GM18511 (cell line): ENCODE measurements around the gene HDDC3.
"Not testable (repeated sequence)": the region's sequence is repeated elsewhere in the genome, so short reads cannot be mapped to it uniquely, and the experiment has no call there.

Experiments used
- ATAC-seq: cut with Tn5 transposase; IDR thresholded peaks from one replicate; pipeline ENCODE4 v1.9.1; 2021; ENCODE audit warnings: mild to moderate bottlenecking, moderate library complexity; ENCODE audit not compliant: unreplicated experiment

Gene HDDC3

GRCh38 chr15:90930861-90931574 is 1.3 kb downstream of the HDDC3 start:
- ATAC-seq = no peak

DNA sequence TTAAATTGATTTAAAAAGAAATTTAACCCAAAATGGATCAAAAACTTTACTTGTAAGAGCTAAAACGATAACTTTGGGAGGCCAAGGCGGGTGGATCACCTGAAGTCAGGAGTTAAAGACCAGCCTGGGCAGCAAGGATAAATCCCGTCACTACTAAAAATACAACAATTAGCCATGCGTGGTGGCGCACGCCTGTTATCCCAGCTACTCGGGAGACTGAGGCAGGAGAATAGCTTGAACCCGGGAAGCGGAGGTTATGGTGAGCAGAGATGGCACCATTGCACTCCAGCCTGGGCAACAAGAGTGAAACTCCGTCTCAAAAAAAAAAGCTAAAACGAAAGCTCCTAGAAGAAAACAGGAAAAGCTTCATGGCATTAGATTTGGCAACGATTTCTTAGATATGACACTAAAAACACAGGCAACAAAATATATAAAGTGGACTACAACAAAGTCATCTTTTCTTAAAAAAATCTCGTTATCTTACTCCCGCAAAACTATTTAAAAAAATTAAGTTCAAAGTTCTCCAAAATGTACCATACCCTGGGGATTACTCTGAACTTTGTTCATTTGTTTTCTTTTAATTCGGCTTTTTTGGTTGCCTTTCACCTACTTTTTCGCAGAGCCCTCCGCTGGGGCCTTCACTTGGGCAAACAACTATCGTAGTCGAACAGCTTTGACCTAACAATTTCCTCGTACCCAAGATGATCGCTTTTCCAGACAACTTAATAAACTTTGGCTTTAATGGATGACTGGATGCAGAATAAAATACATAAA is 2.9 kb downstream of the HDDC3 start:
- peak; percentile 3 for ATAC-seq

DNA sequence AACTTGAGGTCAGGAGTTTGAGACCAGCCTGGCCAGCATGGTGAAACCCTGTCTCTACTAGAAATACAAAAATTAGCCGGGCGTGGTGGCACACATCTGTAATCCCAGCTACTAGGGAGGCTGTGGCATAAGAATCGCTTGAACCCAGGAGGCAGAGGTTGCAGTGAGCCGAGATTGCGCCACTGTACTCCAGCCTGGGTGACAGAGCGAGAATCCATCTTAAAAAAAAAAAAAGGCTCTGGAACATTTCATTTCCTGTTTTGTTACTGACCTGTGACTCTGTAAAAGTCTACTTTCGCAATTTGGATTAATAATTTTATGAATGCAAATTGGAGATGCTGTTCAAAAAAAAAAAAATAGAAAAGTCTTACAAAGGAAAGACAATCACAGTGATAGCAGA is 4.2 kb downstream of the HDDC3 start:
- ATAC-seq = not testable (repeated sequence)

- ATAC-seq = not testable (repeated sequence)
These were observed 5.6 kb downstream of the HDDC3 start for GRCh38 chr15:90926766-90927165.

GRCh38 chr15:90924375-90924774 is 8.0 kb downstream of the HDDC3 start:
- ATAC-seq = peak; percentile 66

GRCh38 chr15:90922712-90923322 is 9.5 kb downstream of the HDDC3 start:
- peak; percentile 91 for ATAC-seq

DNA sequence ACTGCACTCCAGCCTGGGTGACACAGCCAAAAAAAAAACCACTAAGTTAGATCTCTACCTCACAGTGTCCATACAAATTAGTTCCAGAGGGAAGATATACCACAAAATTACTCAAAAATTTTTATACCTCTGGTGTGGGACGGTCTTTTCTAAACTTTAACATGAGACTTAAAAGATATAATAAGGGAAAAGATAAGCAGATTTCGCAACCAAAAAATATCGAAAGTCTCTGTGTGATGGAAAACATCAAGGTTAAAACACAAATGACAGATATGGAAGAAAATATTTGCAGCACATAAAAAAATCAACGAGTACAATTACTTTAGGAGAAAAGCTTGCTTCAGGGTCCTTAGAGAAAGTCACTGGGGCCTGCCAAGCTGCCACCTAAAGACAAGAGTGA is 10.5 kb downstream of the HDDC3 start:
- no peak for ATAC-seq

DNA sequence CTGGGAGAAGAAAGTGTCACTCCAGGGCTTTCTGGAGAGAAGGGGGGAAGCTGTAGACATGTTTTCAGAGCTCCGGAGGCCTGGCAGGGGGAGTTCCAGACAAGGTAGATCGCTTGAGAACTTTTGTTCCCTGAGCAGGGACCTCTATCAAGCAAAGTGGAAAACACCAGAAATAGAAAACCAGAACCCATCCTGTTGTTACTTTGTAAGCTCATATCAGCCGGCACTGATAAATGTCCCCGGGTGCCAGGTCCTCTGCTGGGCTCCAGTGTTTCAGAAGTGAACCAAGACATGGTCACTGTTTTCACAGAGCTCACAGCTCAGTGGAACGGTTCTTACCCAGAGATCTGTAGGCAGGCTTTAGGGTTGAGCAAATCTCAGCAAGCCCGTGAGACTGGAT is 13.5 kb downstream of the HDDC3 start:
- ATAC-seq = no peak

DNA sequence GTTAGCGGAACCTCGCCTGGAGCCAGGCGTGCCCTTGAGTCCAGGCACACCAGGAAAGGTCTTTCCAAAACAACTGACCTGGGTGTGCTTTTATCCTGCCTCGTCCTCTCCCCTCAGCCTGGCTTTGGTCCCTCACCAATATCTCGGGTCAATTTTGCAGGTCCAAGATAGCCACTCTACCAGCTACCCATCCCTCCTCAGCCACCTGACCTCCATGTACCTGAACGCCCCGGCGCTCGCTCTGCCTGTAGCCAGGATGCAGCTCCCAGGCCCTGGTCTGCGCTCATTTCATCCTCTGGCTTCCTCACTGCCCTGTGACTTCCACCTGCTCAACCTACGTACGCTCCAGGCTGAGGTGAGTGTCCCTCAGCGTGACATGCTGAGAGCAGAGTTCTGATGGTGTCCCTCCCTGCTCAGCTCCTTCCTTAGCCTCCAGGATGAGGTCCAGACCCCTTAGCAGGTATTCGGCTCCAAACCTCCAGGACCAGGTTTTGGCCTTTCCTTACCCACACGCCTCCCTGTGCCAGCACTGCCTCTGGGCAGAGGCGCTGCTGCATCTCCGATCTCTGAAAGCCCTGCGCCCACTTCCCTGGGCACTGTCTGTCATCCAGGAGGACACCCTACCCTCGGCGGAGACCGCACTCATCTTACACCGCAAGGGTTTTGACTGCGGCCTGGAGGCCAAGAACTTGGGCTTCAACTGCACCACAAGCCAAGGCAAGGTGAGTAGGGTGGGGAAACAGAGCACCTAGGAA is 14.1 kb downstream of the HDDC3 start:
- ATAC-seq = no peak

- no peak for ATAC-seq
These were observed 14.8 kb downstream of the HDDC3 start for GRCh38 chr15:90917569-90917968.

DNA sequence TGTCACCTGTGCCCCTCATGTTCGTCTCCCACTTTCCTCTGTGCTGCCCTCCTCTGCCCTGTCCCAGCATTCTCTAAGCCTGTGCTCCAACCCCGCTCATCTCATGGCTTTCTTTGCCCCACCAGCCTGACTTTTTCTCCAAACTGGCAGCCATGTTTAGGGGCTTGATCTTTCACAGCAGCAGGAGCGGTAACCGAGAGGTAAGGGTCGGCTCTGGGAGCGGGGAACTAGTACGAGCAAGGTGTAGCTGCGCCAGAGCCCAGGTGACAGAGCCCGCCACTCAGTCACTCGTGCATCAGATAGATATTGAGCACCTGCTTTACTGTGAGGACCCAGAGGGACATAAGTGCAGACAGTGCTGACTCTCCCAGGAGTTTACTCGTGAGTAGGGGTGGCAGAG is 15.9 kb downstream of the HDDC3 start:
- ATAC-seq = no peak

- ATAC-seq = no peak
These were observed 16.4 kb downstream of the HDDC3 start for GRCh38 chr15:90915808-90916440.

DNA sequence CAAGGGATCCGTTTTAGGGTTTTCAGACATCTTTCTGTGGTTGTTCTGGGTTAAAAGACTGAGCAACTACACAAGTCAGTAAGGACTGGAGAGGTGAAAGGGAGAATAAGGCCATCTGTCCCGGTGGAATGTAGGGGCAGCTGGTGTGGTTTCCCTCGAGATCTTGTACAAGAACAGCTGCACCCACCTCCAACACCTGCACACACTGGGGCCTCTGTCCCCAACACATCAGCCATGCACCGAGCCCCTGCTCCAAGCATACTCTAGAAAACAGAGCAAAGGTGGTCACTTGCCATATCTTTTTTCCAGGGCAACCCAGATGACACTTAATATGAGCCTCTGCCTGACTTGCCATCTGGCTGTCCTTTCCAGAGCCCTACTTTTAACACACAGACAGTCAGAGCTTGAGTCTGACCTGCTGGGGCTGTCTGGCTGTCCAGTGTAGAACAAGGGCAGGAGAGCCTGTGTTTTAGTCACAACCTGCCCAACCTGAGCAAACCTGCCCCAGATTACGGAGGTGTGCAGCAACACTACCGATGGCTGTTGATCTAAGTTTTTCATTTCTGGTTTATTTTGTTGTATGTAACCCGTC is 17.0 kb downstream of the HDDC3 start:
- no peak for ATAC-seq

DNA sequence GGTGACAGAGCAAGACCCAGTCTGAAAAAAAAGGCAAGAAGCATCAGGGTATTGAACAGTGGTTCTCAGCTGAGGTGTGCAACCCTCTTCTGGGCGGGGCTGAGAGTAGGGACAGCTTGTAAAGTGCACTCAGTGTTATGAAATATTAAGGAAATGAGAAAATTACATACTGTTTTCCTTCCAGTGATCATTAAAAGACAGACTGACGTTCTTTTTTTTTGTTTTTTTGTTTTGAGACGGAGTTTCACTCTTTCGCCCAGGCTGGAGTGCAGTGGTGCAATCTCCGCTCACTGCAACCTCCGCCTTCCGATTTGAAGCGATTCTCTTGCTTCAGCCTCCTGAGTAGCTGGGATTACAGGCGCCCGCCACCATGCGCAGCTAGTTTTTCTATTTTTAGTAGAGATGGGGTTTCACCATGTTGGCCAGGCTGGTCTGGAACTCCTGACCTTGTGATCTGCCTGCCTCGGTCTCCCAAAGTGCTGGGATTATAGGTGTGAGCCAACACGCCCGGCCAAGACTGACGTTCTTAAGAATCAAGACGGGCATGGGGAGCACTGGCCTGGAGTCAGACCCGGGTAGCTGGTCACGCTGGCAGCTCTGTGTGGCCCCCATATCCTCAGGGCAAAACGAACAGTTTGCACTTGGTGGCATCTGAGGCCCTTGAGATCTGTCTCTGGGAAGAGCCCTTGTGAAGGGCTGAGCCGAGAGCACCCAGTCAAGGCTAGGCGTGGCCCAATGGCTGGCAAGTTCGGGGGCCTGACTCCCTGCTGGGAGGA is 17.9 kb downstream of the HDDC3 start:
- no peak for ATAC-seq

DNA sequence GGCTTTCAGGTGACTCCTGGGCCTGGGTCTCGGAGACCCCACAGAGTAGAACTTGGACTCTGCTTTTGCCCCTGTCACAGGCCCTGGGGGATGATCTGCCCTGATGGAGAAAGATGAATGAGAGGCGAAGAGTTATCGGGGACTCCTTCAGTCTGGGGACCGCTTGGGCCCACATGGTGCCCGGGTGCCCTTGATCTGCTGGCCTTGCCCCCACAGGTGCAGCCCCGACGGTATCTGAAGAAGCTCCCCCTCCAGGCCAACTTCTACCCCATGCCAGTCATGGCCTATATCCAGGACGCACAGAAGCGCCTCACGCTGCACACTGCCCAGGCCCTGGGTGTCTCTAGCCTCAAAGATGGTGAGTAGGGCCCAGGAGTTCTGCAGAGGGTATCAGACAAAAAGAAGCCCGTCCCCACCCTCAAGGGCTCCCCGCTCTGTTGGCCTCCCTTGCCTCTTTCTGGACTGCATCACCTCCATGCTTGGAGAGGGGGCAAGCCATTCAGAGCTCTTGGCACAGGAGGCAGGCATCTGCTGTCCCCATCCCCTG is 18.9 kb downstream of the HDDC3 start:
- ATAC-seq = no peak

GRCh38 chr15:90912770-90913075 is 19.6 kb downstream of the HDDC3 start:
- no peak for ATAC-seq

- ATAC-seq = no peak
These were observed 20.2 kb downstream of the HDDC3 start for GRCh38 chr15:90911906-90912769.

DNA sequence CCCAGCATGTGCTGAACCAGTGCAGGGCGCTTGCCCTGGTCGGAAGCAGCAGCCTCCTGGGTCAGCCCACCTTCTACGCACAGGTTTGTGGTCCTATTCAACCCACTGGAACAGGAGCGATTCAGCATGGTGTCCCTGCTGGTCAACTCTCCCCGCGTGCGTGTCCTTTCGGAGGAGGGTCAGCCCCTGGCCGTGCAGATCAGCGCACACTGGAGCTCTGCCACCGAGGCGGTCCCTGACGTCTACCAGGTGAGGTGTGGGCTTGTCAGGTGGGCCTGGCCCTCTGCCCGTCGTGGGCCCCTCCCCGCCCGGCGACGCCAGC is 21.1 kb downstream of the HDDC3 start:
- no peak for ATAC-seq
